ENCODE data around the gene TEDDM1. TPM values are rescaled to one million over a fixed set of nuclear protein-coding genes. Genes with fewer than 3 reads are reported as not detected.

Gene TEDDM1
- total and polyA plus RNA-seq, 2 donors, result 0.02 TPM; not detected in 1

GRCh38 chr1:182410620-182411273 is 10.3 kb upstream of the TEDDM1 start:
- no peak overlapping the region for H3K27ac ChIP-seq (ENCODE audit: low read depth in 1 of 2, low read length in 1 of 2)
- H3K27me3 ChIP-seq (ENCODE audit: control insufficient read depth in 2 of 2, insufficient read depth in 1 of 2, low read length in 1 of 2), result no peaks in the 10 kb centered on the region
- H3K9me3 ChIP-seq (ENCODE audit: control insufficient read depth in 2 of 2, insufficient read depth in 1 of 2, low read length in 1 of 2), result no peaks in the 10 kb centered on the region
- H3K4me1 ChIP-seq (ENCODE audit: control insufficient read depth in 2 of 2, insufficient read depth in 2 of 2, low read length in 2 of 2), result no peaks in the 10 kb centered on the region
- 91% methylated on average over 1 of the region's 1 CpG for WGBS
- no peak for DNase-seq (ENCODE audit: low read depth in 6 of 9, low spot score in 9 of 9)
- H3K4me3 ChIP-seq (ENCODE audit: low read length in 2 of 2), result no peak overlapping the region
- no peaks in the 10 kb centered on the region for H3K36me3 ChIP-seq (ENCODE audit: control insufficient read depth in 2 of 2, insufficient read depth in 2 of 2, low read length in 1 of 2)

GRCh38 chr1:182410138-182410537 is 9.7 kb upstream of the TEDDM1 start:
- no peak for DNase-seq (ENCODE audit: low read depth in 6 of 9, low spot score in 9 of 9)
- 82% methylated on average over 4 of the region's 4 CpGs for WGBS
- H3K27ac ChIP-seq (ENCODE audit: low read depth in 1 of 2, low read length in 1 of 2), result no peak overlapping the region
- H3K9me3 ChIP-seq (ENCODE audit: control insufficient read depth in 2 of 2, insufficient read depth in 1 of 2, low read length in 1 of 2), result no peaks in the 10 kb centered on the region
- H3K4me1 ChIP-seq (ENCODE audit: control insufficient read depth in 2 of 2, insufficient read depth in 2 of 2, low read length in 2 of 2), result no peaks in the 10 kb centered on the region
- H3K36me3 ChIP-seq (ENCODE audit: control insufficient read depth in 2 of 2, insufficient read depth in 2 of 2, low read length in 1 of 2), result no peaks in the 10 kb centered on the region
- no peaks in the 10 kb centered on the region for H3K27me3 ChIP-seq (ENCODE audit: control insufficient read depth in 2 of 2, insufficient read depth in 1 of 2, low read length in 1 of 2)
- H3K4me3 ChIP-seq (ENCODE audit: low read length in 2 of 2), result no peak overlapping the region

- Histone ChIP-seq H3K4me1 (ENCODE audit: control insufficient read depth in 2 of 2, insufficient read depth in 2 of 2, low read length in 2 of 2) (no peaks in the 10 kb centered on the region), H3K36me3 (ENCODE audit: control insufficient read depth in 2 of 2, insufficient read depth in 2 of 2, low read length in 1 of 2) (no peaks in the 10 kb centered on the region), H3K4me3 (ENCODE audit: low read length in 2 of 2) (no peak overlapping the region), H3K27ac (ENCODE audit: low read depth in 1 of 2, low read length in 1 of 2) (no peak overlapping the region), H3K27me3 (ENCODE audit: control insufficient read depth in 2 of 2, insufficient read depth in 1 of 2, low read length in 1 of 2) (no peaks in the 10 kb centered on the region), H3K9me3 (ENCODE audit: control insufficient read depth in 2 of 2, insufficient read depth in 1 of 2, low read length in 1 of 2) (no peaks in the 10 kb centered on the region)
- whole genome bisulfite sequencing, result 89% methylated on average over 3 of the region's 3 CpGs
- no peak for DNase-seq (ENCODE audit: low read depth in 6 of 9, low spot score in 9 of 9)
These were observed 8.1 kb upstream of the TEDDM1 start for GRCh38 chr1:182408435-182409075.

GRCh38 chr1:182407724-182408123 is 7.3 kb upstream of the TEDDM1 start:
- Histone ChIP-seq H3K36me3 (ENCODE audit: control insufficient read depth in 2 of 2, insufficient read depth in 2 of 2, low read length in 1 of 2) (no peaks in the 10 kb centered on the region), H3K27me3 (ENCODE audit: control insufficient read depth in 2 of 2, insufficient read depth in 1 of 2, low read length in 1 of 2) (no peaks in the 10 kb centered on the region), H3K4me1 (ENCODE audit: control insufficient read depth in 2 of 2, insufficient read depth in 2 of 2, low read length in 2 of 2) (no peaks in the 10 kb centered on the region), H3K27ac (ENCODE audit: low read depth in 1 of 2, low read length in 1 of 2) (no peak overlapping the region), H3K9me3 (ENCODE audit: control insufficient read depth in 2 of 2, insufficient read depth in 1 of 2, low read length in 1 of 2) (no peaks in the 10 kb centered on the region), H3K4me3 (ENCODE audit: low read length in 2 of 2) (no peak overlapping the region)
- no peak for DNase-seq (ENCODE audit: low read depth in 6 of 9, low spot score in 9 of 9)
- 67% methylated on average over 3 of the region's 3 CpGs for WGBS

GRCh38 chr1:182406012-182406411 is 5.5 kb upstream of the TEDDM1 start:
- no peak for DNase-seq (ENCODE audit: low read depth in 6 of 9, low spot score in 9 of 9)
- Histone ChIP-seq H3K4me3 (ENCODE audit: low read length in 2 of 2) (no peak overlapping the region), H3K9me3 (ENCODE audit: control insufficient read depth in 2 of 2, insufficient read depth in 1 of 2, low read length in 1 of 2) (no peaks in the 10 kb centered on the region), H3K36me3 (ENCODE audit: control insufficient read depth in 2 of 2, insufficient read depth in 2 of 2, low read length in 1 of 2) (no peaks in the 10 kb centered on the region), H3K27ac (ENCODE audit: low read depth in 1 of 2, low read length in 1 of 2) (no peak overlapping the region), H3K4me1 (ENCODE audit: control insufficient read depth in 2 of 2, insufficient read depth in 2 of 2, low read length in 2 of 2) (no peaks in the 10 kb centered on the region), H3K27me3 (ENCODE audit: control insufficient read depth in 2 of 2, insufficient read depth in 1 of 2, low read length in 1 of 2) (no peaks in the 10 kb centered on the region)
- WGBS, result 99% methylated on average over 1 of the region's 1 CpG

- no peak for DNase-seq (ENCODE audit: low read depth in 6 of 9, low spot score in 9 of 9)
- Histone ChIP-seq H3K9me3 (ENCODE audit: control insufficient read depth in 2 of 2, insufficient read depth in 1 of 2, low read length in 1 of 2) (no peaks in the 10 kb centered on the region), H3K27ac (ENCODE audit: low read depth in 1 of 2, low read length in 1 of 2) (no peak overlapping the region), H3K4me1 (ENCODE audit: control insufficient read depth in 2 of 2, insufficient read depth in 2 of 2, low read length in 2 of 2) (no peaks in the 10 kb centered on the region), H3K4me3 (ENCODE audit: low read length in 2 of 2) (no peak overlapping the region), H3K27me3 (ENCODE audit: control insufficient read depth in 2 of 2, insufficient read depth in 1 of 2, low read length in 1 of 2) (no peaks in the 10 kb centered on the region), H3K36me3 (ENCODE audit: control insufficient read depth in 2 of 2, insufficient read depth in 2 of 2, low read length in 1 of 2) (no peaks in the 10 kb centered on the region)
- 100% methylated on average over 1 of the region's 1 CpG for WGBS
These were observed 5.1 kb upstream of the TEDDM1 start for GRCh38 chr1:182405578-182405977.

- DNase-seq (ENCODE audit: low read depth in 6 of 9, low spot score in 9 of 9), result no peak
- Histone ChIP-seq H3K36me3 (ENCODE audit: control insufficient read depth in 2 of 2, insufficient read depth in 2 of 2, low read length in 1 of 2) (no peaks in the 10 kb centered on the region), H3K4me1 (ENCODE audit: control insufficient read depth in 2 of 2, insufficient read depth in 2 of 2, low read length in 2 of 2) (no peaks in the 10 kb centered on the region), H3K4me3 (ENCODE audit: low read length in 2 of 2) (no peak overlapping the region), H3K27ac (ENCODE audit: low read depth in 1 of 2, low read length in 1 of 2) (no peak overlapping the region), H3K27me3 (ENCODE audit: control insufficient read depth in 2 of 2, insufficient read depth in 1 of 2, low read length in 1 of 2) (no peaks in the 10 kb centered on the region), H3K9me3 (ENCODE audit: control insufficient read depth in 2 of 2, insufficient read depth in 1 of 2, low read length in 1 of 2) (no peaks in the 10 kb centered on the region)
- 67% methylated on average over 1 of the region's 1 CpG for WGBS
These were observed 4.3 kb upstream of the TEDDM1 start for GRCh38 chr1:182404781-182405180.

GRCh38 chr1:182397653-182398393 is 2.6 kb downstream of the TEDDM1 start:
- H3K9me3 ChIP-seq (ENCODE audit: control insufficient read depth in 2 of 2, insufficient read depth in 1 of 2, low read length in 1 of 2), result no peaks in the 10 kb centered on the region
- H3K27me3 ChIP-seq (ENCODE audit: control insufficient read depth in 2 of 2, insufficient read depth in 1 of 2, low read length in 1 of 2), result no peaks in the 10 kb centered on the region
- WGBS, result 98% methylated on average over 8 of the region's 8 CpGs
- DNase-seq (ENCODE audit: low read depth in 6 of 9, low spot score in 9 of 9), result no peak
- peaks cover 3 to 6% of the 10 kb centered on the region in 2 donors for H3K4me1 ChIP-seq (ENCODE audit: control insufficient read depth in 2 of 2, insufficient read depth in 2 of 2, low read length in 2 of 2)
- H3K4me3 ChIP-seq (ENCODE audit: low read length in 2 of 2), result no peak overlapping the region
- no peaks in the 10 kb centered on the region for H3K36me3 ChIP-seq (ENCODE audit: control insufficient read depth in 2 of 2, insufficient read depth in 2 of 2, low read length in 1 of 2)
- H3K27ac ChIP-seq (ENCODE audit: low read depth in 1 of 2, low read length in 1 of 2), result no peak overlapping the region

GRCh38 chr1:182395906-182396305 is 4.6 kb downstream of the TEDDM1 start:
- no peaks in the 10 kb centered on the region for H3K36me3 ChIP-seq (ENCODE audit: control insufficient read depth in 2 of 2, insufficient read depth in 2 of 2, low read length in 1 of 2)
- no peak for DNase-seq (ENCODE audit: low read depth in 6 of 9, low spot score in 9 of 9)
- H3K4me3 ChIP-seq (ENCODE audit: low read length in 2 of 2), result no peak overlapping the region
- 98% methylated on average over 3 of the region's 3 CpGs for WGBS
- H3K4me1 ChIP-seq (ENCODE audit: control insufficient read depth in 2 of 2, insufficient read depth in 2 of 2, low read length in 2 of 2), result peaks cover 9 to 13% of the 10 kb centered on the region in 2 donors
- no peak overlapping the region for H3K27ac ChIP-seq (ENCODE audit: low read depth in 1 of 2, low read length in 1 of 2)
- H3K27me3 ChIP-seq (ENCODE audit: control insufficient read depth in 2 of 2, insufficient read depth in 1 of 2, low read length in 1 of 2), result no peaks in the 10 kb centered on the region
- H3K9me3 ChIP-seq (ENCODE audit: control insufficient read depth in 2 of 2, insufficient read depth in 1 of 2, low read length in 1 of 2), result no peaks in the 10 kb centered on the region
